Cardiac muscle cell (in vitro differentiated cells and primary cell): ENCODE data around the gene HMGB2. TPM values are rescaled to one million over a fixed set of nuclear protein-coding genes. Genes with fewer than 3 reads are reported as not detected.
A peak's percentile ranks its signal among the peaks of the same experiment; 100 is the strongest.

Experiments used
- DNase-seq, 2 donors: peaks; one replicate each; pipeline versions ENCODE4 v3.0.0 to v3.0.0-alpha.2; 2010 to 2017; ENCODE audit warnings: low read depth in 1 of 2, low spot score in 1 of 2
- H3K27ac ChIP-seq: fragments of 200-600 bp; sonication (generic); 2 replicates; pipeline ENCODE4 v1.5.1; 2016
- H3K27me3 ChIP-seq: fragments of 200-600 bp; sonication (generic); 2 replicates; pipeline ENCODE4 v1.6.0; 2016; ENCODE audit warnings: control low read depth
- H3K36me3 ChIP-seq: fragments of 200-600 bp; sonication (generic); 2 replicates; pipeline ENCODE4 v1.5.1; 2016; ENCODE audit warnings: control low read depth
- H3K4me1 ChIP-seq: fragments of 200-600 bp; sonication (generic); 2 replicates; pipeline ENCODE4 v1.8.1; 2017; ENCODE audit warnings: low read depth, mild to moderate bottlenecking, mixed run types
- H3K4me3 ChIP-seq: fragments of 200-600 bp; sonication (generic); 2 replicates; pipeline ENCODE4 v1.5.1; 2016; ENCODE audit warnings: mild to moderate bottlenecking
- H3K9me3 ChIP-seq: fragments of 200-600 bp; sonication (generic); 2 replicates; pipeline ENCODE4 v1.5.1; 2017; ENCODE audit warnings: low read depth, mild to moderate bottlenecking, control low read depth
- CTCF ChIP-seq: IDR thresholded peaks from 2 replicates; pipeline ENCODE4 v1.5.1; 2012; ENCODE audit warnings: low read depth, mild to moderate bottlenecking, low read length
- polyA plus RNA-seq: library from polyadenylated mRNA; unstranded; fragments of >200 nt; fragmentation: Nextera tagmentation; extraction: Ambion mirVana; gene quantifications from 2 replicates; pipeline ENCODE4 v1.2.1, GENCODE V29; 2016
- total RNA-seq: library from RNA; depleted of rRNA; stranded (reverse); fragments of >200 nt; gene quantifications from 2 replicates; pipeline ENCODE4 v1.2.3, GENCODE V29; 2016

HMGB2 gene
- total and polyA plus RNA-seq, 2 experiments from 2014 or later: 195 to 443 TPM

- no peaks in the 10 kb centered on the region for H3K4me1 ChIP-seq
- H3K4me3 ChIP-seq: no peak overlapping the region
- H3K9me3 ChIP-seq: no peaks in the 10 kb centered on the region
- H3K27me3 ChIP-seq: no peaks in the 10 kb centered on the region
- no peak overlapping the region for H3K27ac ChIP-seq
- H3K36me3 ChIP-seq: no peaks in the 10 kb centered on the region
- no peak for DNase-seq
- TF ChIP-seq CTCF: no peak
Measured at GRCh38 chr4:173374588-173374987, 40.4 kb upstream of the HMGB2 start.

- H3K9me3 ChIP-seq: no peaks in the 10 kb centered on the region
- H3K36me3 ChIP-seq: no peaks in the 10 kb centered on the region
- no peaks in the 10 kb centered on the region for H3K4me1 ChIP-seq
- H3K27me3 ChIP-seq: no peaks in the 10 kb centered on the region
- peak overlapping the region; percentile 82 for H3K27ac ChIP-seq
- H3K4me3 ChIP-seq: peak overlapping the region; percentile 80
- TF ChIP-seq CTCF: no peak
- DNase-seq: peak; percentile 73 to 86
Measured at GRCh38 chr4:173371292-173372192, 37.4 kb upstream of the HMGB2 start.

- DNase-seq: peak; percentile 98 to 99
- H3K4me3 ChIP-seq: peak within 1 kb of the TSS; percentile 80
Measured at GRCh38 chr4:173370477-173371291, 36.5 kb upstream of the HMGB2 start, which contains the start of gene SAP30. TSS of gene SAP30 (plus strand) at chr4:173370954. CDS start at chr4:173371183, 229 bp downstream.

GRCh38 chr4:173370130-173370476 lies 35.9 kb upstream of the HMGB2 start:
- no peak for TF ChIP-seq CTCF
- Histone ChIP-seq H3K4me3 (peak overlapping the region; percentile 80), H3K4me1 (no peaks in the 10 kb centered on the region), H3K9me3 (no peaks in the 10 kb centered on the region), H3K36me3 (no peaks in the 10 kb centered on the region), H3K27me3 (no peaks in the 10 kb centered on the region), H3K27ac (peak overlapping the region; percentile 87)
- DNase-seq: no peak

More at GRCh38 chr4:173370477-173371291, 36.5 kb upstream of the HMGB2 start, which contains the start of gene SAP30:
- H3K27me3 ChIP-seq: no peaks in the 10 kb centered on the region
- peak within 1 kb of the TSS; percentile 87 for H3K27ac ChIP-seq
- H3K4me1 ChIP-seq: no peaks in the 10 kb centered on the region
- TF ChIP-seq CTCF: no peak
- no peaks in the 10 kb centered on the region for H3K9me3 ChIP-seq
- H3K36me3 ChIP-seq: no peaks in the 10 kb centered on the region

GRCh38 chr4:173367946-173368345 lies 33.8 kb upstream of the HMGB2 start:
- H3K27ac ChIP-seq: no peak overlapping the region
- H3K9me3 ChIP-seq: no peaks in the 10 kb centered on the region
- peak overlapping the region; percentile 80 for H3K4me3 ChIP-seq
- H3K27me3 ChIP-seq: no peaks in the 10 kb centered on the region
- H3K36me3 ChIP-seq: no peaks in the 10 kb centered on the region
- DNase-seq: peak in 1 of 2 donors; percentile 61
- TF ChIP-seq CTCF: no peak
- no peaks in the 10 kb centered on the region for H3K4me1 ChIP-seq
